ENCODE data around the gene SLC39A8. TPM values are rescaled to one million over a fixed set of nuclear protein-coding genes. Genes with fewer than 3 reads are reported as not detected.

The SLC39A8 gene
- total and polyA plus RNA-seq, 9 of the 15 experiments (the other 6 are each of a cell fraction or from before 2014, with no cell fraction given) = 8.2 to 30.3 (median 25.0) TPM

DNA sequence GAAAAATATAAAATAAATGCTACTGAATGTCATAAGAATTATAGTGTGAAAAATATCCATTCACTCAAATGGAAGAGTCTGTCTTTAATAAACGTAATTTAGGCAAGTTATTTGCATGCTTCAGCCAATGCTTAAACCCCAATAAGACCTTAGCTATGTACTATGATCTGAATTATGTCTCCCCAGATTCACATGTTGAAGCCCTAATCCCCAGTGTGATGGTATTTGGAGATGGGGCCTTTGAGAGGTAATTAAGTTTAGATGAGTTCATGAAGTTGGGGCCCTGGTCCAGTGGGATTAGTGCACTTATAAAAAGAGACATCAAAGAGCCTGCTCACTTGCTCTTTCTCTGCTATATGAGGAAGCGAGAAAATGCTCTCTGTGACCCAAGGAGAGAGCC lies 28.7 kb downstream of the SLC39A8 start:
- Histone ChIP-seq H3K9ac (ENCODE audit: insufficient read depth in 1 of 2, low read depth in 2 of 2, low read length in 2 of 2) (no peak overlapping the region), H2AFZ (ENCODE audit: low read depth, low read length) (no peak overlapping the region), H3K9me3 (replicated peaks; ENCODE audit: control insufficient read depth, insufficient read depth, low read depth, low read length) (no peaks in the 10 kb centered on the region), H3K9me1 (ENCODE audit: control insufficient read depth, insufficient read depth, low read length) (no peaks in the 10 kb centered on the region), H3K4me3 (no peak overlapping the region), H3K36me3 (ENCODE audit: control insufficient read depth, insufficient read depth, low read length) (no peaks in the 10 kb centered on the region), H3K79me2 (ENCODE audit: control insufficient read depth, insufficient read depth, low read length) (no peaks in the 10 kb centered on the region), H3K27me3 (ENCODE audit: control insufficient read depth in 2 of 2, insufficient read depth in 2 of 2, low read length in 2 of 2) (no peaks in the 10 kb centered on the region), H3K27ac (ENCODE audit: extremely low read depth, low read depth, low read length) (no peak overlapping the region), H3K4me2 (ENCODE audit: insufficient read depth, low read length) (no peak overlapping the region), H3K4me1 (replicated peaks in 1 of 2; ENCODE audit: control insufficient read depth in 2 of 2, insufficient read depth in 2 of 2, low read length in 2 of 2) (peaks cover 0 to 2% of the 10 kb centered on the region in 2 experiments; a peak in 1 of 5 replicates), H4K20me1 (replicated peaks; ENCODE audit: control insufficient read depth, insufficient read depth, low read length) (no peaks in the 10 kb centered on the region)
- intact Hi-C loops (cut with micrococcal nuclease) (no loop called here), in situ Hi-C loops (cut with MboI) (no loop called here)
- TF ChIP-seq ZNF165 (CRISPR knock-in tag; IDR thresholded peaks at IDR 0.05; ENCODE audit: borderline replicate concordance) (no peak), KDM1A (IDR thresholded peaks at IDR 0.05) (no peak), STAT5A (IDR thresholded peaks at IDR 0.05; ENCODE audit: borderline replicate concordance, low read length) (no peak)
- no peak for ATAC-seq
- no peak for FAIRE-seq
- ChIA-PET POLR2A (no interaction called here), CTCF (ENCODE audit: low intra/inter-chr PET ratio) (no interaction called here)
- no peak for DNase-seq (ENCODE audit: extremely low read depth in 1 of 4, low spot score in 3 of 4)
- BruUV-seq (replicated peaks) = no TSS peak
- WGBS (ENCODE audit: insufficient coverage, low coverage, missing lambda C conversion rate) = 77% methylated on average over 2 of the region's 2 CpGs

DNA sequence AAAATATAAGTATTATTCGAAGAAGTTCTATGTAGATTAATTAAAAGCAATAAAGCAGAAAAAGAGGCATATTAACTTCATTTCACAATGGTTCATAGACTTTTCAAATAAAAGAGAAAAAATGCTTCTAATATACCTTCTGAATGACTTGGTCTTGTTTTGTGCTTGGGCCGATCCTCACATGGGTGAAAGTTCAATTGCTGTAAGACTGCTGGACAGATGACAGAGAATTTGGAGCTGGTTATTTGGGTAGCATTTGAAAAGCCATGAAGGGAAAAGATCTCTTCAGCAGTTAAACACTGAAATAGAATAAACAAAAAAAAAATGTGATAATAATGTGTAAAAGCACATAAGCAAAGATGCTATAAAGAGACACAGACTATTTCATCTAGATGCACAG lies 29.8 kb downstream of the SLC39A8 start:
- Histone ChIP-seq H3K4me3 (no peak overlapping the region), H4K20me1 (replicated peaks; ENCODE audit: control insufficient read depth, insufficient read depth, low read length) (no peaks in the 10 kb centered on the region), H3K4me1 (replicated peaks in 1 of 2; ENCODE audit: control insufficient read depth in 2 of 2, insufficient read depth in 2 of 2, low read length in 2 of 2) (peaks cover 0 to 2% of the 10 kb centered on the region in 2 experiments; a peak in 1 of 5 replicates), H2AFZ (ENCODE audit: low read depth, low read length) (no peak overlapping the region), H3K9me3 (replicated peaks; ENCODE audit: control insufficient read depth, insufficient read depth, low read depth, low read length) (no peaks in the 10 kb centered on the region), H3K9ac (ENCODE audit: insufficient read depth in 1 of 2, low read depth in 2 of 2, low read length in 2 of 2) (no peak overlapping the region), H3K9me1 (ENCODE audit: control insufficient read depth, insufficient read depth, low read length) (no peaks in the 10 kb centered on the region), H3K4me2 (ENCODE audit: insufficient read depth, low read length) (no peak overlapping the region), H3K27me3 (ENCODE audit: control insufficient read depth in 2 of 2, insufficient read depth in 2 of 2, low read length in 2 of 2) (no peaks in the 10 kb centered on the region), H3K79me2 (ENCODE audit: control insufficient read depth, insufficient read depth, low read length) (no peaks in the 10 kb centered on the region), H3K36me3 (ENCODE audit: control insufficient read depth, insufficient read depth, low read length) (no peaks in the 10 kb centered on the region), H3K27ac (ENCODE audit: extremely low read depth, low read depth, low read length) (no peak overlapping the region)
- in situ Hi-C loops (cut with MboI) = no loop called here
- CTCF ChIA-PET (ENCODE audit: low intra/inter-chr PET ratio) = no interaction called here
- no peak for FAIRE-seq
- 94% methylated on average over 2 of the region's 2 CpGs for WGBS (ENCODE audit: insufficient coverage, low coverage, missing lambda C conversion rate)
- DNase-seq (ENCODE audit: extremely low read depth in 1 of 4, low spot score in 3 of 4) = no peak
- BruUV-seq (replicated peaks) = no TSS peak
- POLR2A ChIA-PET = no interaction called here
- intact Hi-C loops (cut with micrococcal nuclease) = no loop called here
- no peak for ATAC-seq
- no peak for TF ChIP-seq PPARD (CRISPR knock-in tag; IDR thresholded peaks at IDR 0.05)
- TF ChIP-seq ZNF449 (CRISPR knock-in tag; IDR thresholded peaks at IDR 0.05) = no peak
- TF ChIP-seq RFX7 (CRISPR knock-in tag; IDR thresholded peaks at IDR 0.05) = no peak
- TF ChIP-seq ZBTB12 (CRISPR knock-in tag; IDR thresholded peaks at IDR 0.05) = no peak
- no peak for TF ChIP-seq E2F3 (CRISPR knock-in tag; IDR thresholded peaks at IDR 0.05)
- TF ChIP-seq NCOA6 (IDR thresholded peaks at IDR 0.05) = no peak
- no peak for TF ChIP-seq NFRKB (IDR thresholded peaks at IDR 0.05; ENCODE audit: low read depth)
- no peak for TF ChIP-seq NBN (IDR thresholded peaks at IDR 0.05; ENCODE audit: low read depth)
- TF ChIP-seq, protein P1, sequence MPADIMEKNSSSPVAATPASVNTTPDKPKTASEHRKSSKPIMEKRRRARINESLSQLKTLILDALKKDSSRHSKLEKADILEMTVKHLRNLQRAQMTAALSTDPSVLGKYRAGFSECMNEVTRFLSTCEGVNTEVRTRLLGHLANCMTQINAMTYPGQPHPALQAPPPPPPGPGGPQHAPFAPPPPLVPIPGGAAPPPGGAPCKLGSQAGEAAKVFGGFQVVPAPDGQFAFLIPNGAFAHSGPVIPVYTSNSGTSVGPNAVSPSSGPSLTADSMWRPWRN (IDR thresholded peaks at IDR 0.05; ENCODE audit: low read depth) = no peak
- no peak for TF ChIP-seq MCM3 (IDR thresholded peaks at IDR 0.05)
- TF ChIP-seq PCBP1 (IDR thresholded peaks at IDR 0.05; ENCODE audit: low read depth, low read length, poor library complexity, severe bottlenecking) = no peak
- no peak for TF ChIP-seq RUNX1 (IDR thresholded peaks at IDR 0.05; ENCODE audit: low read depth)
